HG02588 (cell line): ENCODE results near the gene DEFB127.
"Not testable (repeated sequence)": the region's sequence is repeated elsewhere in the genome, so short reads cannot be mapped to it uniquely, and the experiment has no call there.

Source experiments
- ATAC-seq: cut with Tn5 transposase; IDR thresholded peaks from one replicate; pipeline ENCODE4 v1.9.1; 2021; ENCODE audit warnings: mild to moderate bottlenecking, moderate library complexity; ENCODE audit not compliant: unreplicated experiment

DEFB127 gene, protein sequence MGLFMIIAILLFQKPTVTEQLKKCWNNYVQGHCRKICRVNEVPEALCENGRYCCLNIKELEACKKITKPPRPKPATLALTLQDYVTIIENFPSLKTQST

DNA sequence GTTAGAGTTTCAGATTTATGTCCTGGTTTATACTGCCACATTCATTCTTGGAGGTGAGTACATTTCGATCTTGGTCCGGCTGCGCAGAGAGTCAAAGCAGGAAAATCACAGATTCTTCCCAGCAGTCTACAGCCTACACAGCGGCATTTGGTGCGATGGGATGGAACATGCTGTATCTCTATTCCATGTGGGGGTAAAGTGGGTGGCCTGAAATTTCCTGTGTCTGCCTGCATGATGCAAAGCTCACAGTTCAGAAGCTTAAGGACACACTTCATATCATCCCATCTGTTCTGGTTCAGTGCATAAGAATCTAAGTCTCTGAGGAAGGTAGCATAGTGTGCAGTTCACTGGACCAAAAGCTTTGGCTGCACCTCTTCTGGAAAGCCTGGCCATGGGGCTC, at the start of gene DEFB127:
TSS of gene DEFB127 (plus strand) at position 301 of the 400 bp plus-strand sequence. CDS start at position 392, 91 bp downstream.
- no peak for ATAC-seq

DNA sequence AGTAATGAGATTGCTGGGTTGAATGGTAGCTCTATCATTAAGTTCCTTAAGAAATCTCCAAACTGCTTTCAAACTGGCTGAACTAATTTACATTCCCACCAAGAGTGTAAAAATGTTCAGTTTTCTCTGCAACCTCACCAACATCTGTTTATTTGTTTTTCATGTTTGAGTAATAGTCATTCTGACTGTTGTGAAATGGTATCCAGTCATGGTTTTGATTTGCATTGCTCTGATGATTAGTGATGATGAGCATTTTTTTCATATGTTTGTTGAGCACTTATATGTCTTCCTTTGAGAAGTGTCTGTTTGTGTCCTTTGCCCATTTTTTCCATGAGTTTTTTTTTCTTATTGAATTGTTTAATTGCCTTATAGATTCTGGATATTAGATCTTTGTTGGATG, 44.9 kb upstream of the DEFB127 start:
- no peak for ATAC-seq

DNA sequence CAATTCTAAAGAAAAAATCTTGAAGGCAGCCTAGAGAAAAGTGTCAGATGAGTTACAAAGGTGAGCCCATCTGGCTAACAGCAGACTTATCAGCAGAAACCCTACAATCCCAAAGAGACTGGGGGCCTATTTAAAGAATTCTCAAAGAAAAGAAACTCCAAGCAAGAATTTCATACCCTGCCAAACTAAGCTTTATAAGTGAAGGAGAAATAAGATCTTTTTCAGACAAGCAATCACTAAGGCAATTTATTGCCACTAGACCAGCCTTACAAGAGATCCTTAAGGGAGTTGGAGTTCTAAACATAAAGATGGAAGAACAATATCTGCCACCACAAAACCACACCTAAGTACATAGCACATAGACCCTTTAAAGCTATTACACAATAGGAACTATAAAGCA, 39.7 kb upstream of the DEFB127 start:
- no peak for ATAC-seq

DNA sequence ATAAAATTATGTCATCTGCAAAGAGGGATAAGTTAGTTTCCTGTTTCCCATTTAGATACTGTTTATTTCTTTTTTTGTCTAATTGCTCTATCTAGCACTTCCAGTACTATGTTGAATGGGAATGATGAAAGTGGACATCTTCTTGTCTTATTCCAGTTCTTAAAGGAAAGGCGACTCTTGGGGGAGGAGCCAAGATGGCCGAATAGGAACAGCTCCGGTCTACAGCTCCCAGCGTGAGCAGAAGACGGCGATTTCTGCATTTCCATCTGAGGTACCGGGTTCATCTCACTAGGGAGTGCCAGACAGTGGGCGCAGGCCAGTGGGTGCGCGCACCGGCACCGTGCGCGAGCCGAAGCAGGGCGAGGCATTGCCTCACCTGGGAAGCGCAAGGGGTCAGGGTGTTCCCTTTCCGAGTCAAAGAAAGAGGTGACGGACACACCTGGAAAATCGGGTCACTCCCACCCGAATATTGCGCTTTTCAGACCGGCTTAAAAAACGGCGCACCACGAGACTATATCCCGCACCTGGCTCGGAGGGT, 27.4 kb upstream of the DEFB127 start:
- ATAC-seq, result not testable (repeated sequence)

DNA sequence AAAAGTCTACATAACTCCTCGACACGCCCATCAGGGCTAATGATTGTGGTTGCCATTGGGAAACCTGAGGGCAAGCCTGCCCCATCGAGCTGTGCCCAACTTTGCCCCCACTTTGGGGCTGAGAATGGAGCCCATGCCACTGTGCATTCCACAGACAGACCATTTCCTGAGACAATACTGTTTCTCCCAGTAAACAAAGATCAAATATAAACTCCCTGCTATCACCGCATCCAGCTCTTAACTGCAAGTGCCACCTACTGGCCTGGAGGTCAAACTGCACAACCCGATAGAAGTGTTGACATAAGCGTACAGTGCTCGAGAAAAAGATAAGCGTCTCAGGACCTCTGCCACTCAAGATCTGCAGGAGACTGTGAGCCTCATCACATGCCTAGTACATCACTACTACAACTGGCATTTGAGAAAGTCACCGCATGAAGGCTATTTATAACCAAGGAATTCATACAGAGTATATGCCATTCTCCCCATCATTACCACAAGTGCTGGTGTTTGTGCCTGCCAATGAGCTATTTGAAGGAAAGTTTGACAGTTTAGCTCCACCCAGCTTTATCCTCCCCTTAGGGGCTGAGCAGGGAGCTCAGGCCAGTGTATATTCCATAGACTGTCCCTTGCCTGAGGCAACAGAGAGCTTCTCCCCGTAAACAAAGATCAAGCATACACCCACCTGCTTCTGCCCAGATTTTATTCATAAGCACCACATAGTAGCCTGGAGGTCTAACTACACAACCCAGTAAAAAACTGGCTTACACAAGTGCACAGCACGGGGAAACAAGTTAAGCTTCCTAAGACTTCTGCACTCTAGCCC, 19.4 kb upstream of the DEFB127 start:
- no peak for ATAC-seq

DNA sequence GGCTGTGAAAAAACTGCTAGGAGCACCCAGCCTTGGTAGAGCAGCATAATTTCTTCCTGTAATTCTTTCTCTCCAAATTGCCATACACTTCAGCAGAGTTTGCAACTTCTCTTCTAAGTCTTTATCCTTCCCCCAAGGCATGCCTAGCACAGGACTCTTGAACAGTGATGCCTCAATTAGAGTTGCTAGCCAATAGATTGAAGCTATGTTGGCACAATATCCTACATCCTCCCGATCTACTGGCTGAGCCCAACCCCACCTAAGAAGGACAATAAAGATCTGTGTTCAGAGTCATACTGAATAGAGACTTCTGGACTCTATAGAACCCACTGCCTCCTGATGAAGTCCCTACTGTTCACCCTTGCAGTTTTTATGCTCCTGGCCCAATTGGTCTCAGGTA, 15.0 kb upstream of the DEFB127 start, which contains the start of gene DEFB126:
TSS of gene DEFB126 (plus strand) at position 301 of the 400 bp plus-strand sequence. CDS start at position 340, 39 bp downstream.
- no peak for ATAC-seq

DNA sequence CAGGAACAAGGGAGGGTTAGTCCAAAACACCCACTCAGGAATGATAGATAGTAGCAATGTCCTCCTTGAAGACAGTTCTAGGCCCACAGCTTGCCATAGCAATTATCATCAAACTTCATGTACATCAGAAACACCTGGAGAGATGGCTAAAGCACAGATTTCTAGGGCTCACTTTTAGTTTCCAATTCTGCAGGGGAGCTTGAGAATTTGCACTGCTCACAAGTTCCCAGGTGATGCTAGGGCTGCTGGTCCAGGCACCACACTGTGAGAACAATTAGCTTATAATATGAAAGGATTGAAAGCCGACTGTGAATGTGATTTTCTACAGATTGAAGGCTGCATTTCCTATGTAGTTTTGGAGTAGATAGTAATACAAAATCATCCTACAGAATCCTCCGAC, 11.4 kb upstream of the DEFB127 start:
- ATAC-seq, result no peak

DNA sequence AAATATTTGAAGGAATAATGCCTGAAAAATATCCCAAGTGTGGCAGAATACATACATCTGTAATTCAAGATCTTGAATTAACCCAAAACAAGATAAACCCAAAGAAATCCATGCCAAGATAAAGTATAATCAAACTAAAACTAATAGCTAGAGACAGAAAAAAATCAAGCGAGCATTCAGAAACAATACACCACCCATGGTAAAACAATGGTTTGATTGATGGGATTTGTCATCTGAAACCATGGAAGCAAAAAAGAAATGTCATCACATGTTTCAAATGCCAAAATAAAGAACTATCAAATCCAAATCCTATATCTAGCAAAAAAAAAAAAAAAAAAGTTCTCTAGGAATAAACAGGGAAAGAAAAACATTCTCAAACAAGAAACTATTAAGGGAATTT, 5.1 kb upstream of the DEFB127 start:
- no peak for ATAC-seq

DNA sequence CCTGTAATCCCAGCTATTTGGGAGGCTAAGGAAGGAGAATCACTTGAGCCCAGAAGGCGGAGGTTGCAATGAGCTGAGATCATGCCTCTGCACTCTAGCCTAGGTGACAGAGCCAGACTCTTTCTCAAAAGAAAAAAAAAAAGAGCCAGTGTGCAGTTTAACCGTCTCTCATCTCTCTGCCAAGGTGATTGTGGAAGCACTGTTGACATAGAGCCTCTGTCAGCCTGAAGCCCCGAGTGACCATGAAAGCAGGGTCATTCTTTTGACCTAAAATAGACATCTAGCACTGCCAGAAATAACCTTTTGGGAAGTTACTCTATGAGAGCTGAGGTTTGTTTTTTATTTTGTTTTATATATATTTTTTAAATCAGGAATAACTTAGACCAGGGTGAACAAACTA, 7.4 kb downstream of the DEFB127 start:
- no peak for ATAC-seq

DNA sequence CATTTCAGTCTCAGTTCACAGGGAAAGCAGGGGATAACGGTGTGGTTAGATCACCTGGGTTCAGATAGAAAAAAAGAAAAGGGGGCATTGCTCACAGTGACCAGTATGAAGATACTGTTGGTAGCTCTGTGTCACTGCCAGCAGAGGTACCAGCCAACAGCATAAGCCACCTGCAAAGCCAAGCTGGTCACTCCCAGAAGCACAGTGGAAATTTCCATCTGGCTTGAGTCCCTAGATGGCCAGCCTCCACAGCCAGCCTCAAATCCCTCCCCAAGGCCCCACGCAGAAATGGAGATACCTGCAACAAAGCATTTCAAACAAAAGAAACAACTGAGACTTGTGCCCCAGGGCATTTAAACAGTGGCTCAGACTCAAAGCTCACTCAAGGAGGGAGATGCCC, 11.6 kb downstream of the DEFB127 start:
- no peak for ATAC-seq

DNA sequence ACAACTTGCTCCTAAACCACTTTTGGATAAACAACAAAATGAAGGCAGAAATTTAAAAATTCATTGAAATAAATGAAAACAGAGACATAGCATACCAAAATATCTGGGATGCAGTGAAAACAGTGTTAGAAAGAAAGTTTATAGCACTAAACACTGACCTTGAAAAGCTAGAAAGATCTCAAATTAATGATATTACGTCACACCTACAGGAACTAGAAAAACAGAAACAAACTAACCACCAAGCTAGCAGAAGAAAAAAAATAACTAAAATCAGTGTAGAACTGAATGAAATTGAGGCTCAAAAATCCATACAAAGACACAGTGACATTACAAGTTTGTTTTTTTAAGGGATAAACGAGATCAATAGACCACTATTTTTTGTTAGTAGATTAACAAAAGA, 27.0 kb downstream of the DEFB127 start:
- ATAC-seq, result no peak

DNA sequence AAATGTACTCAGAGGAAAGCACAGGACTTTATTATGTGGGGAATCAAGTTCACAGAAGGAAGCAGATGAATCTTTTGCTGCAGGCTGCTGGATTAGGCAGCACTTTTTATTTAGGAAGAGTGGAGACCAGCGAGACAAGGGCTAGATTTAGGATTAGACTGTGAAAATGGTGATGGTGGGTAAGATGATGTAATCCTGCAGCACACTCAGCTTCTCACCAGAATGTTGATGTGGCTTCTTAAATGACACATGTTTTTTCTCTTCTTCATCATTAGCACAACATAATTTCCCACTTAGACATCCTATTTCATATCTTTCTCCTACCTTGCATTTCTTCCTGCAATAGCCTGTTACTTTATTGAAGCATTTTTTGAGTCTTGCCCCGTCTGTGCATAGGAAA, 30.5 kb downstream of the DEFB127 start:
- ATAC-seq, result no peak

DNA sequence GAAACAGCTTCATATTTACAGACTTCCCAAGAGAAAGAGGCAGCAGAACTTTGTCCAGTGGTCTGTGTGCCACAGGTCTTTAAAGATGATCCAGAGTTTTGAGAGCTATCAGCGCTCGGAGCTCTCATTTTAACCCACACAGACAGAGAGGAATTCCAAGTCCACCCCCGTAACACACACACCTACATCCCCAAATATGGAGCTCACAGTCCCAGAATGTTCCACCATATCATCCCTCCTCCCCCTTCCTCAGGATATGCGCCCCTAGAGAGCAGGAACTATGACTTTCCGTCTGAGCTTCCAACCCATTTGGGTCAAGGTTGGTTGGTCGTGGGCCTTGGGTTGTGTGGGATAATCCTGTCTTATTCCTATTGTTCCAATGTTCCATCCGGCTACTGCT, 32.4 kb downstream of the DEFB127 start, which contains the start of gene DEFB128:
TSS of gene DEFB128 (minus strand) at position 101 of the 400 bp plus-strand sequence. CDS start at position 13, 88 bp downstream.
- no peak for ATAC-seq

DNA sequence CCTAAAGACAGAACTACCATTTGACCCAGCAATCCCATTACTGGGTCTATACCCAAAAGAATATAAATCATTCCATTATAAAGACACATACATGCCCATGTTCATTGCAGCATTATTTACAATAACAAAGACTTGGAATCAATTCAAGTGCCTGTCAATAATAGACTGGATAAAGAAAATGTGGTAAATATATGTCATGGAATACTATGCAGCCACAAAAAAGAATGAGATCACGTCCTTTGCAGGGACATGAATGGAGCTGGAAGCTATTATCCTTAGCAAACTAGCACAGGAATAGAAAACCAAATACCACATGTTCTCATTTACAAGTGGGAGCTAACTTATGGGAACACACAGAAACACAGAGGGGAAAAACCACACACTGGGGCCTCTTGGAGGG, 41.0 kb downstream of the DEFB127 start:
- no peak for ATAC-seq

DNA sequence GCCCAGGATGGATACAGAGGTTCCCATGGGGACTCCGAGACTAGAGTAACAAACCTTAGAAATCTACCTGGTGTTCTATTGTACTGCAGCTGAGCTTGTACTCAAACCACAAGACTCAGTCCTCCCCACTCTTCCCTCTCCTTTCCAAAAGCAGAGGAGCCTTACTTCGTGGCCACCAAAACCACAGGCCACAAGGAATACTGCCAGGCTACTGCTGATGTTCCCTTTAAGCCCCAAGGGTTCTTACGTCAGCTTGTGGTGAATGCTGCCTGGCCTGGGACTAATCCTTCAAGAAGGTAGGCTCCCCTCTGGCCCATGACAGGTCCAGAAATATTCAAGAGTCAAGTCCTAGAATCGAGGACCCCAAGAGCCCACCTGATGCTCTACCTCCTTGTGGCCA, 42.7 kb downstream of the DEFB127 start:
- no peak for ATAC-seq

DNA sequence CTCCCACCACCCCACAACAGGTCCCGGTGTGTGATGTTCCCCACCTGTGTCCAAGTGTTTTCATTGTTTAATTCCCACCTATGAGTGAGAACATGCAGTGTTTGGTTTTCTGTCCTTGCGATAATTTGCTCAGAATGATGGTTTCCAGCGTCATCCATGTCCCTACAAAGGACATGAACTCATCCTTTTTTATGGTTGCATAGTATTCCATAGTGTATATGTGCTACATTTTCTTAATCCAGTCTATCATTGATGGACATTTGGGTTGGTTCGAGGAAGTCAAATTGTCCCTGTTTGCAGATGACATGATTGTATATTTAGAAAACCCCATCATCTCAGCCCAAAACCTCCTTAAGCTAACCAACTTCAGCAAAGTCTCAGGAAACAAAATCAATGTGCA, 46.4 kb downstream of the DEFB127 start:
- not testable (repeated sequence) for ATAC-seq
